Cardiac fibroblast (primary cell): ENCODE results near the gene KCNMA1.

ENCODE experiments used
- DNase-seq, 2 donors: peaks; one replicate each; pipeline versions ENCODE4 v3.0.0 to v3.0.0-alpha.2; 2010; ENCODE audit warnings: low read depth in 2 of 2
- H3K4me3 ChIP-seq, 2 donors: replicated peaks in 1 of 2; 1 replicate in 1 of 2; 2 replicates in 1 of 2; pipeline ENCODE4 v1.5.1; 2011; ENCODE audit warnings: low read depth in 2 of 2, low read length in 2 of 2, mild to moderate bottlenecking in 2 of 2, moderate library complexity in 1 of 2
- CTCF ChIP-seq: IDR thresholded peaks from one replicate; pipeline ENCODE4 v1.5.1; 2011; ENCODE audit warnings: low read depth, mild to moderate bottlenecking, low read length, inconsistent platforms

The KCNMA1 gene

GRCh38 chr10:77123330-77123729 lies 514.3 kb downstream of the KCNMA1 start:
- TF ChIP-seq CTCF = no peak
- no peak for DNase-seq
- H3K4me3 ChIP-seq = no peak overlapping the region

GRCh38 chr10:77121829-77122228 lies 515.8 kb downstream of the KCNMA1 start:
- H3K4me3 ChIP-seq = no peak overlapping the region
- TF ChIP-seq CTCF = no peak
- no peak for DNase-seq

- no peak for TF ChIP-seq CTCF
- no peak overlapping the region for H3K4me3 ChIP-seq
- DNase-seq = no peak
Measured at GRCh38 chr10:77120666-77121376, 516.8 kb downstream of the KCNMA1 start.

- H3K4me3 ChIP-seq = no peak overlapping the region
- TF ChIP-seq CTCF = no peak
- DNase-seq = no peak
Measured at GRCh38 chr10:77120012-77120411, 517.6 kb downstream of the KCNMA1 start.

GRCh38 chr10:77118603-77119282 lies 518.9 kb downstream of the KCNMA1 start:
- no peak for TF ChIP-seq CTCF
- no peak overlapping the region for H3K4me3 ChIP-seq
- no peak for DNase-seq

- H3K4me3 ChIP-seq = no peak overlapping the region
- no peak for TF ChIP-seq CTCF
- no peak for DNase-seq
Measured at GRCh38 chr10:77117501-77117900, 520.1 kb downstream of the KCNMA1 start.
